Gastrocnemius medialis (tissue), 4 donors: ENCODE data around the gene PDZD4. TPM values are rescaled to one million over a fixed set of nuclear protein-coding genes. Genes with fewer than 3 reads are reported as not detected.

Experiments used
- ATAC-seq, 2 donors: fragments of 150-250 bp; one replicate each; pipeline ENCODE4 v1.9.1; 2016
- DNase-seq, 2 donors: peaks; one replicate each; pipeline ENCODE4 v3.0.0-alpha.2; 2019
- H3K27ac ChIP-seq, 4 donors: fragments of 200-600 bp; sonication (generic); 1 replicate in 1 of 4; 2 replicates in 3 of 4; pipeline ENCODE4 v1.5.1; 2016 to 2018; ENCODE audit warnings: mild to moderate bottlenecking in 2 of 4, moderate library complexity in 1 of 4
- H3K27me3 ChIP-seq, 3 donors: fragments of 200-600 bp; sonication (generic) in 2 of 3; 1 replicate in 1 of 3; 2 replicates in 2 of 3; pipeline versions ENCODE4 v1.5.1 to v1.6.0; 2016 to 2019; ENCODE audit warnings: mild to moderate bottlenecking in 1 of 3, moderate library complexity in 1 of 3
- H3K36me3 ChIP-seq, 2 donors: fragments of 200-600 bp; sonication (generic) in 1 of 2; one replicate each; pipeline ENCODE4 v1.5.1; 2017 to 2018
- H3K4me1 ChIP-seq, 2 donors: fragments of 200-600 bp; sonication (generic) in 1 of 2; one replicate each; pipeline ENCODE4 v1.5.1; 2016 to 2017; ENCODE audit warnings: mild to moderate bottlenecking in 2 of 2
- H3K4me3 ChIP-seq, 4 donors: fragments of 200-600 bp; sonication (generic) in 3 of 4; 1 replicate in 1 of 4; 2 replicates in 3 of 4; pipeline ENCODE4 v1.5.1; 2016 to 2019; ENCODE audit warnings: mild to moderate bottlenecking in 2 of 4
- H3K9me3 ChIP-seq, 3 donors: fragments of 200-600 bp; sonication (generic) in 2 of 3; 1 replicate in 1 of 3; 2 replicates in 2 of 3; pipeline ENCODE4 v1.5.1; 2016 to 2019
- POLR2A ChIP-seq, 2 donors: fragments of 450-650 bp; IDR thresholded peaks; one replicate each; pipeline ENCODE4 v1.6.1; 2017; ENCODE audit warnings: antibody characterized with exemption in 2 of 2, mild to moderate bottlenecking in 2 of 2, moderate library complexity in 2 of 2
- in situ Hi-C, 4 donors: fragments of 200-750 bp; cut with MboI; loops; one replicate each; pipeline versions ENCODE4 v1.15.0 to v1.8.0; 2017; ENCODE audit warnings: low sequenced_read_pairs in 4 of 4
- intact Hi-C: fragments of 100-400 bp; cut with DNase I; formaldehyde crosslinking; loops from one replicate; pipeline ENCODE4 v1.15.1; 2023; ENCODE audit warnings: low total_unique reads
- total RNA-seq, 4 donors: library from RNA; depleted of rRNA; stranded (reverse); fragments of >200 nt; gene quantifications; one replicate each; pipeline versions ENCODE4 v1.1.0 to v1.2.3, GENCODE V29; 2016
- TF ChIP-seq, protein P1 (sequence below), 5 experiments: fragments of 450-650 bp in 3 of 5; fragments of 200-600 bp in 2 of 5; sonication (generic) in 2 of 5; IDR thresholded peaks in 4 of 5; conservative IDR thresholded peaks in 1 of 5; 1 replicate in 4 of 5; 2 replicates in 1 of 5; pipeline ENCODE4 v1.5.1; 2016 to 2019; ENCODE audit warnings: antibody characterized with exemption in 5 of 5, mild to moderate bottlenecking in 3 of 5, moderate library complexity in 3 of 5

The PDZD4 gene
- total RNA-seq, 4 donors from 2014 or later, result 0.59 to 2.2 (median 1.4) TPM

DNA sequence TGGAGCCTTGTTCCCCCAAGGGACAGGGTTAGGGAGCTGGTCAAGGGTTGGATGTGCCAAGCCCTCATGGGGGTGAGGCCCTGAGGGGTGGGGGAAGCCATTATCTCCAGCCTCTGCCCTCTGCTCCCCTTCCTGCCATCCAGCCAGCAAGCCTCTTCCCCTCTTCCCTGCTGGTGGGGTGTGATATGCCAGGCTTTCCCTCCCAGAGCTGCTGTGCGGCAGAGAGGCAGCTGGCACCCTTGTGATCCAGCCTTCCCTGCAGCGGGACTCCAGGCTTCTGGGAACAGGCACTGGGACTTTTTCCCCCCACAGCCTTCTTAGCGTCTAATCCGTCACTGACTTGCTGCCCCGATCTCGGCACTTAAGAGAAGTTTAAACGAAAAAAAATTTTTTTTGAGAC lies 29.6 kb downstream of the PDZD4 start:
- Histone ChIP-seq H3K4me1 (no peaks in the 10 kb centered on the region), H3K4me3 (no peak overlapping the region), H3K9me3 (no peaks in the 10 kb centered on the region), H3K27ac (peak overlapping the region in 1 of 4 donors; percentile 43), H3K27me3 (no peaks in the 10 kb centered on the region), H3K36me3 (peaks cover 0 to 11% of the 10 kb centered on the region in 2 donors)
- TF ChIP-seq, protein P1, sequence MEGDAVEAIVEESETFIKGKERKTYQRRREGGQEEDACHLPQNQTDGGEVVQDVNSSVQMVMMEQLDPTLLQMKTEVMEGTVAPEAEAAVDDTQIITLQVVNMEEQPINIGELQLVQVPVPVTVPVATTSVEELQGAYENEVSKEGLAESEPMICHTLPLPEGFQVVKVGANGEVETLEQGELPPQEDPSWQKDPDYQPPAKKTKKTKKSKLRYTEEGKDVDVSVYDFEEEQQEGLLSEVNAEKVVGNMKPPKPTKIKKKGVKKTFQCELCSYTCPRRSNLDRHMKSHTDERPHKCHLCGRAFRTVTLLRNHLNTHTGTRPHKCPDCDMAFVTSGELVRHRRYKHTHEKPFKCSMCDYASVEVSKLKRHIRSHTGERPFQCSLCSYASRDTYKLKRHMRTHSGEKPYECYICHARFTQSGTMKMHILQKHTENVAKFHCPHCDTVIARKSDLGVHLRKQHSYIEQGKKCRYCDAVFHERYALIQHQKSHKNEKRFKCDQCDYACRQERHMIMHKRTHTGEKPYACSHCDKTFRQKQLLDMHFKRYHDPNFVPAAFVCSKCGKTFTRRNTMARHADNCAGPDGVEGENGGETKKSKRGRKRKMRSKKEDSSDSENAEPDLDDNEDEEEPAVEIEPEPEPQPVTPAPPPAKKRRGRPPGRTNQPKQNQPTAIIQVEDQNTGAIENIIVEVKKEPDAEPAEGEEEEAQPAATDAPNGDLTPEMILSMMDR (IDR thresholded peaks at IDR 0.05 in 4 of 5, conservative IDR thresholded peaks at IDR 0.05 in 1 of 5), result no peak
- no peak for TF ChIP-seq POLR2A (IDR thresholded peaks at IDR 0.05)
- DNase-seq, result no peak
- ATAC-seq, result no peak
- intact Hi-C loops (no loop called here), in situ Hi-C loops (no loop called here)

GRCh38 chrX:153800177-153800722 lies 30.1 kb downstream of the PDZD4 start:
- intact Hi-C loops, result no loop called here
- DNase-seq, result no peak

DNA sequence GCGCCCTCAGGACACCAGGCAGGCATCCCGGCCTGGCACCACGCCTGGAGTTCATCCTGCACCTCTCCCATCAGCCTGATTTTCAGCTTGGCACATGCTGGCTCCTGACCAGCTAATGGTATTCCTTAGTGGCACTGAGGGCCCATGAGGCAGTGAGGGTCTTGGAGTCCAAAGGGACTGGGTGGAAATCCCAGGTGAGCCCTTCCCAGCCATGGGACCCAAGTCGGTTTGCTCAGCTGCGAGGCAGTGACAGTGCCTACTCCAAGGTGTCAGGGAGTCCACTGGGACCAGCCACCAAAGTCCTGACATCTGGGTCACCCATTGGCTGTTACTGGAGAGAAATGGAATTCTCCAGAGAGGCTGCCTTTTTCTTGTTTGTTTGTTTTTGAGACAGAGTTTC lies 31.0 kb downstream of the PDZD4 start:
- DNase-seq, result no peak
- no peak for TF ChIP-seq POLR2A (IDR thresholded peaks at IDR 0.05)
- TF ChIP-seq, protein P1 (IDR thresholded peaks at IDR 0.05 in 4 of 5, conservative IDR thresholded peaks at IDR 0.05 in 1 of 5), result no peak
- Histone ChIP-seq H3K36me3 (peaks cover 0 to 11% of the 10 kb centered on the region in 2 donors), H3K4me1 (no peaks in the 10 kb centered on the region), H3K27me3 (no peaks in the 10 kb centered on the region), H3K27ac (no peak overlapping the region), H3K4me3 (no peak overlapping the region), H3K9me3 (no peaks in the 10 kb centered on the region)
- ATAC-seq, result no peak
- in situ Hi-C loops (loop anchor here in 3 of 4 donors (25.0 kb wide), 2 partner anchors 138 to 163 kb away; partner anchors contain the start of genes HCFC1 (in 2 of the 3), TMEM187 (in 2 of the 3), ARHGAP4 (in 1 of the 3) and NAA10 (in 1 of the 3)), intact Hi-C loops (loop anchor here (10.0 kb wide), 2 partner anchors 115 to 575 kb away; partner anchors contain the start of genes EMD, FLNA and SLC6A8)

More at GRCh38 chrX:153800177-153800722, 30.1 kb downstream of the PDZD4 start:
- Histone ChIP-seq H3K4me1 (no peaks in the 10 kb centered on the region), H3K9me3 (no peaks in the 10 kb centered on the region), H3K36me3 (peaks cover 0 to 11% of the 10 kb centered on the region in 2 donors), H3K27me3 (no peaks in the 10 kb centered on the region), H3K4me3 (no peak overlapping the region), H3K27ac (peak overlapping the region in 2 of 4 donors; percentile 2 to 43)
- ATAC-seq, result peak in 1 of 2 donors; percentile 41
- in situ Hi-C loops, result no loop called here
- TF ChIP-seq, protein P1 (IDR thresholded peaks at IDR 0.05 in 4 of 5, conservative IDR thresholded peaks at IDR 0.05 in 1 of 5), result no peak
- no peak for TF ChIP-seq POLR2A (IDR thresholded peaks at IDR 0.05)

DNA sequence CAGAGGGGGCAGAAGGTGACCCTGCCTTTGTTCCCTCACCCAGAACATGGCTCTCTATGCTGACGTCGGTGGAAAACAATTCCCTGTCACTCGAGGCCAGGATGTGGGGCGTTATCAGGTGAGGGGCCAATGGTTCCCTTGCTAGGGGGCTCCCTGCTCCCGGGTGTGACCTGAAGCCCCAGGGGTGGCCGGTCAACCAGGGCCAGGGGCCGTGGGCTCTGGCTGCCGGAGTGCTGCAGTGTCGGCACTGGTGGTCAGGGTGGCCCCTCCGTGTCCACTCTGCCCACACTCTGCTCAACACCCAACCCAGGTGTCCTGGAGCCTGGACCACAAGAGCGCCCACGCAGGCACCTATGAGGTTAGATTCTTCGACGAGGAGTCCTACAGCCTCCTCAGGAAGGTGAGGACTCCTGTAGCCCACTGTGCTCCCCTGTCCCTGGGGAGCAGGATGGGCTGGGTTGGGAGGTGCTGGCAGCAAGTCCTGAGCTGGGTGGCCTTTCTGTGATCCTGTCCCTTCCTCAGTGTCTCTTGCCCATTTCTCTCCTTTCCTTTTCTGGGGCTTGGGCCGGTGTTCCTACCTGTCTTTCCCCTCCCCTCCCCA lies 32.8 kb downstream of the PDZD4 start:
- in situ Hi-C loops, result loop anchor here in 3 of 4 donors (25.0 kb wide), 2 partner anchors 140 to 165 kb away; partner anchors contain the start of genes HCFC1 (in 2 of the 3), TMEM187 (in 2 of the 3), ARHGAP4 (in 1 of the 3) and NAA10 (in 1 of the 3)

More for the DNA sequence above, 32.8 kb downstream of the PDZD4 start:
- no peak for TF ChIP-seq POLR2A (IDR thresholded peaks at IDR 0.05)
- TF ChIP-seq, protein P1 (IDR thresholded peaks at IDR 0.05 in 4 of 5, conservative IDR thresholded peaks at IDR 0.05 in 1 of 5), result no peak
- intact Hi-C loops, result loop anchor here (10.0 kb wide), 2 partner anchors 113 to 577 kb away; partner anchors contain the start of genes EMD, FLNA and SLC6A8
- H3K4me1 ChIP-seq, result peaks cover 6 to 7% of the 10 kb centered on the region in 2 donors
- H3K36me3 ChIP-seq, result peaks cover 0 to 11% of the 10 kb centered on the region in 2 donors
- H3K9me3 ChIP-seq, result no peaks in the 10 kb centered on the region
- H3K4me3 ChIP-seq, result no peak overlapping the region
- H3K27me3 ChIP-seq, result no peaks in the 10 kb centered on the region
- DNase-seq, result no peak
- no peak overlapping the region for H3K27ac ChIP-seq
- ATAC-seq, result no peak
